PFSK-1 (cell line): ENCODE measurements around the gene SPATA3.

Experiments used
- POLR2AphosphoS5 ChIP-seq: IDR thresholded peaks from 2 replicates; pipeline ENCODE4 v1.6.1; 2012; ENCODE audit warnings: low read depth, mild to moderate bottlenecking, control low read depth, low read length, moderate library complexity
- REST ChIP-seq, 2 experiments: IDR thresholded peaks; 2 replicates each; pipeline versions ENCODE4 v1.6.1 to v1.8.0; 2011 to 2012; ENCODE audit warnings: low read depth in 2 of 2, low read length in 2 of 2, control low read depth in 1 of 2, inconsistent platforms in 1 of 2, mild to moderate bottlenecking in 1 of 2, moderate library complexity in 1 of 2; ENCODE audit not compliant: insufficient read depth in 1 of 2
- TAF1 ChIP-seq: IDR thresholded peaks from 2 replicates; pipeline ENCODE4 v1.6.1; 2012; ENCODE audit warnings: low read length, control low read depth, borderline replicate concordance; ENCODE audit not compliant: insufficient read depth

- TF ChIP-seq POLR2AphosphoS5 = no peak
- TF ChIP-seq TAF1 = no peak
- no peak for TF ChIP-seq REST (IDR thresholded peaks at IDR 0.05; ENCODE audit: insufficient read depth in 1 of 2, low read depth in 2 of 2, low read length in 2 of 2)
Observed at GRCh38 chr2:231015926-231016325, 20.0 kb downstream of the SPATA3 start.
